CD4-positive, alpha-beta memory T cell (primary cell): ENCODE data around the gene YKT6. TPM values are rescaled to one million over a fixed set of nuclear protein-coding genes. Genes with fewer than 3 reads are reported as not detected.

Source experiments
- CTCF ChIA-PET: fragments of 350-600 bp; sonication (Branson Sonifier 250); formaldehyde crosslinking; loops from one replicate; lab custom pipeline; 2021; ENCODE audit warnings: inconsistent platforms; ENCODE audit not compliant: partially characterized antibody; lab: Charles Lee
- POLR2A ChIA-PET: fragments of 350-600 bp; sonication (Branson Sonifier 250); formaldehyde crosslinking; loops from one replicate; lab custom pipeline; 2021; ENCODE audit not compliant: partially characterized antibody; lab: Charles Lee
- DNase-seq, 5 donors: peaks; one replicate each; pipeline versions ENCODE4 v3.0.0 to v3.0.0-alpha.2; 2020 to 2022; ENCODE audit warnings: mixed read lengths in 1 of 5
- H3K27ac ChIP-seq: one replicate; pipeline ENCODE4 v1.7.0; 2013; ENCODE audit warnings: low read depth, low read length
- H3K27me3 ChIP-seq: 2 replicates; pipeline ENCODE4 v1.7.0; 2013; ENCODE audit warnings: mild to moderate bottlenecking, low read length, moderate library complexity; ENCODE audit not compliant: insufficient read depth
- H3K36me3 ChIP-seq: 2 replicates; pipeline ENCODE4 v1.7.0; 2013; ENCODE audit warnings: mild to moderate bottlenecking, low read length, moderate library complexity; ENCODE audit not compliant: insufficient read depth
- H3K4me1 ChIP-seq: 2 replicates; pipeline ENCODE4 v1.7.0; 2013; ENCODE audit warnings: mild to moderate bottlenecking, low read length, moderate library complexity; ENCODE audit not compliant: insufficient read depth
- H3K4me3 ChIP-seq, 2 donors: one replicate each; pipeline ENCODE4 v1.7.0; 2013; ENCODE audit warnings: low read length in 2 of 2, mild to moderate bottlenecking in 1 of 2
- H3K9me3 ChIP-seq, 2 donors: one replicate each; pipeline ENCODE4 v1.7.0; 2013; ENCODE audit warnings: low read length in 2 of 2, control low read depth in 1 of 2; ENCODE audit not compliant: control insufficient read depth in 1 of 2
- H3K27ac Mint-ChIP-seq, 7 donors: one replicate each; pipeline ENCODE4 v1.8.0; 2020 to 2021; ENCODE audit warnings: mixed read lengths in 7 of 7, mild to moderate bottlenecking in 6 of 7, inconsistent platforms in 3 of 7, moderate library complexity in 3 of 7
- H3K27me3 Mint-ChIP-seq, 2 donors: one replicate each; pipeline ENCODE4 v1.8.0; 2020 to 2021; ENCODE audit warnings: mixed read lengths in 2 of 2
- H3K36me3 Mint-ChIP-seq, 2 donors: one replicate each; pipeline ENCODE4 v1.8.0; 2020 to 2021; ENCODE audit warnings: mixed read lengths in 2 of 2, inconsistent platforms in 1 of 2, mild to moderate bottlenecking in 1 of 2
- H3K4me1 Mint-ChIP-seq, 4 donors: one replicate each; pipeline ENCODE4 v1.8.0; 2020 to 2021; ENCODE audit warnings: mixed read lengths in 4 of 4, mild to moderate bottlenecking in 1 of 4
- H3K4me3 Mint-ChIP-seq, 8 donors: one replicate each; pipeline ENCODE4 v1.8.0; 2020 to 2021; ENCODE audit warnings: mixed read lengths in 8 of 8, mild to moderate bottlenecking in 7 of 8, moderate library complexity in 6 of 8, inconsistent platforms in 3 of 8
- H3K9me3 Mint-ChIP-seq, 8 donors: one replicate each; pipeline ENCODE4 v1.8.0; 2020 to 2021; ENCODE audit warnings: mixed read lengths in 8 of 8, mild to moderate bottlenecking in 5 of 8, inconsistent platforms in 3 of 8, moderate library complexity in 1 of 8
- intact Hi-C: fragments of 100-400 bp; cut with micrococcal nuclease; formaldehyde crosslinking; loops from one replicate; pipeline ENCODE4 v1.15.1; 2023
- polyA plus RNA-seq, 2 donors: library from polyadenylated mRNA; unstranded; fragments of 300-500 nt; fragmentation: Illumina TruSeq; gene quantifications; one replicate each; pipeline ENCODE4 v1.2.3, GENCODE V29; 2021
- total RNA-seq, 2 experiments: library from RNA; stranded (reverse); gene quantifications; one replicate each; pipeline ENCODE4 v1.2.3, GENCODE V29; 2021

YKT6 gene
- total and polyA plus RNA-seq, 4 experiments from 2014 or later: 41.6 to 63.2 (median 52.6) TPM

- no peaks in the 10 kb centered on the region for H3K36me3 Mint-ChIP-seq
- Histone ChIP-seq H3K4me1 (no peaks in the 10 kb centered on the region), H3K36me3 (no peaks in the 10 kb centered on the region), H3K4me3 (no peak overlapping the region), H3K9me3 (no peaks in the 10 kb centered on the region), H3K27ac (no peak overlapping the region), H3K27me3 (no peaks in the 10 kb centered on the region)
- no peak for DNase-seq
- H3K9me3 Mint-ChIP-seq: no peaks in the 10 kb centered on the region
- intact Hi-C loops: no loop called here
- H3K27ac Mint-ChIP-seq: no peak overlapping the region
- H3K4me3 Mint-ChIP-seq: no peak overlapping the region
- H3K27me3 Mint-ChIP-seq: peaks cover 5 to 7% of the 10 kb centered on the region in 2 donors
- CTCF ChIA-PET: interaction anchor here (0.6 kb wide), 1 partner anchor 311 kb away, joined by 3 read pairs; no protein-coding TSS in a partner anchor
- POLR2A ChIA-PET: no interaction called here
- no peaks in the 10 kb centered on the region for H3K4me1 Mint-ChIP-seq
Measured at GRCh38 chr7:44224974-44225565, 24.3 kb downstream of the YKT6 start.

- CTCF ChIA-PET: no interaction called here
- Mint-ChIP-seq H3K27ac (no peak overlapping the region), H3K4me3 (no peak overlapping the region), H3K36me3 (no peaks in the 10 kb centered on the region), H3K27me3 (peaks cover 5 to 7% of the 10 kb centered on the region in 2 donors), H3K4me1 (no peaks in the 10 kb centered on the region), H3K9me3 (no peaks in the 10 kb centered on the region)
- no peak for DNase-seq
- no peaks in the 10 kb centered on the region for H3K4me1 ChIP-seq
- no peak overlapping the region for H3K4me3 ChIP-seq
- H3K36me3 ChIP-seq: no peaks in the 10 kb centered on the region
- POLR2A ChIA-PET: no interaction called here
- no peaks in the 10 kb centered on the region for H3K27me3 ChIP-seq
- H3K27ac ChIP-seq: no peak overlapping the region
- intact Hi-C loops: no loop called here
- H3K9me3 ChIP-seq: no peaks in the 10 kb centered on the region
Measured at GRCh38 chr7:44225566-44226395, 25.0 kb downstream of the YKT6 start.

- intact Hi-C loops: no loop called here
- Histone ChIP-seq H3K4me3 (no peak overlapping the region), H3K9me3 (no peaks in the 10 kb centered on the region), H3K4me1 (no peaks in the 10 kb centered on the region), H3K36me3 (no peaks in the 10 kb centered on the region), H3K27me3 (no peaks in the 10 kb centered on the region), H3K27ac (no peak overlapping the region)
- DNase-seq: no peak
- Mint-ChIP-seq H3K9me3 (no peaks in the 10 kb centered on the region), H3K27me3 (peaks cover 5 to 7% of the 10 kb centered on the region in 2 donors), H3K36me3 (no peaks in the 10 kb centered on the region), H3K4me3 (no peak overlapping the region), H3K27ac (no peak overlapping the region), H3K4me1 (no peaks in the 10 kb centered on the region)
- ChIA-PET POLR2A (no interaction called here), CTCF (no interaction called here)
Measured at GRCh38 chr7:44226396-44226753, 25.6 kb downstream of the YKT6 start.

- Histone ChIP-seq H3K27ac (no peak overlapping the region), H3K36me3 (no peaks in the 10 kb centered on the region), H3K9me3 (no peaks in the 10 kb centered on the region), H3K27me3 (no peaks in the 10 kb centered on the region), H3K4me3 (no peak overlapping the region), H3K4me1 (no peaks in the 10 kb centered on the region)
- Mint-ChIP-seq H3K4me3 (no peak overlapping the region), H3K9me3 (no peaks in the 10 kb centered on the region), H3K36me3 (no peaks in the 10 kb centered on the region), H3K27ac (no peak overlapping the region), H3K27me3 (peaks cover 5 to 7% of the 10 kb centered on the region in 2 donors), H3K4me1 (no peaks in the 10 kb centered on the region)
- intact Hi-C loops: no loop called here
- ChIA-PET POLR2A (no interaction called here), CTCF (no interaction called here)
- DNase-seq: peak in 1 of 5 donors; percentile 10
Measured at GRCh38 chr7:44227911-44228310, 27.1 kb downstream of the YKT6 start.

- intact Hi-C loops: no loop called here
- Mint-ChIP-seq H3K36me3 (no peaks in the 10 kb centered on the region), H3K4me1 (no peaks in the 10 kb centered on the region), H3K27me3 (peaks cover 4 to 5% of the 10 kb centered on the region in 2 donors), H3K27ac (no peak overlapping the region), H3K4me3 (no peak overlapping the region), H3K9me3 (no peaks in the 10 kb centered on the region)
- Histone ChIP-seq H3K4me3 (no peak overlapping the region), H3K9me3 (no peaks in the 10 kb centered on the region), H3K36me3 (no peaks in the 10 kb centered on the region), H3K4me1 (no peaks in the 10 kb centered on the region), H3K27me3 (no peaks in the 10 kb centered on the region), H3K27ac (no peak overlapping the region)
- ChIA-PET CTCF (no interaction called here), POLR2A (no interaction called here)
- no peak for DNase-seq
Measured at GRCh38 chr7:44228571-44229350, 28.0 kb downstream of the YKT6 start.

GRCh38 chr7:44229546-44230105 lies 28.8 kb downstream of the YKT6 start:
- no peaks in the 10 kb centered on the region for H3K9me3 Mint-ChIP-seq
- no peak overlapping the region for H3K27ac Mint-ChIP-seq
- Histone ChIP-seq H3K27ac (no peak overlapping the region), H3K4me1 (no peaks in the 10 kb centered on the region), H3K9me3 (no peaks in the 10 kb centered on the region), H3K4me3 (no peak overlapping the region), H3K36me3 (no peaks in the 10 kb centered on the region), H3K27me3 (no peaks in the 10 kb centered on the region)
- POLR2A ChIA-PET: no interaction called here
- DNase-seq: no peak
- H3K27me3 Mint-ChIP-seq: peaks cover 4 to 5% of the 10 kb centered on the region in 2 donors
- no peaks in the 10 kb centered on the region for H3K4me1 Mint-ChIP-seq
- no peaks in the 10 kb centered on the region for H3K36me3 Mint-ChIP-seq
- H3K4me3 Mint-ChIP-seq: no peak overlapping the region
- CTCF ChIA-PET: no interaction called here
- intact Hi-C loops: no loop called here

- Mint-ChIP-seq H3K4me3 (no peak overlapping the region), H3K4me1 (no peaks in the 10 kb centered on the region), H3K27ac (no peak overlapping the region), H3K27me3 (peaks cover 4 to 5% of the 10 kb centered on the region in 2 donors), H3K9me3 (no peaks in the 10 kb centered on the region), H3K36me3 (no peaks in the 10 kb centered on the region)
- no peak overlapping the region for H3K4me3 ChIP-seq
- no peaks in the 10 kb centered on the region for H3K27me3 ChIP-seq
- no peak overlapping the region for H3K27ac ChIP-seq
- H3K36me3 ChIP-seq: no peaks in the 10 kb centered on the region
- H3K9me3 ChIP-seq: no peaks in the 10 kb centered on the region
- ChIA-PET CTCF (no interaction called here), POLR2A (no interaction called here)
- intact Hi-C loops: no loop called here
- H3K4me1 ChIP-seq: no peaks in the 10 kb centered on the region
- DNase-seq: no peak
Measured at GRCh38 chr7:44230286-44230685, 29.5 kb downstream of the YKT6 start.
